Measurements from ENCODE around the gene HOTAIR. TPM values are rescaled to one million over a fixed set of nuclear protein-coding genes. Genes with fewer than 3 reads are reported as not detected.
A peak's percentile ranks its signal among the peaks of the same experiment; 100 is the strongest.

Gene HOTAIR
- total RNA-seq, 1 donor from 2014 or later, result not detected

- ATAC-seq, result no peak
- Histone ChIP-seq H3K9me3 (no peaks in the 10 kb centered on the region), H3K4me3 (no peak overlapping the region), H3K36me3 (no peaks in the 10 kb centered on the region), H3K4me1 (peaks cover 6% of the 10 kb centered on the region), H3K27me3 (peaks cover 93% of the 10 kb centered on the region), H3K27ac (no peak overlapping the region)
- no peak for TF ChIP-seq CTCF (IDR thresholded peaks at IDR 0.05)
- no peak for DNase-seq
- intact Hi-C loops (cut with DNase I), result no loop called here
Observed at GRCh38 chr12:54011665-54012532, 37.1 kb upstream of the HOTAIR start.

GRCh38 chr12:54010972-54011664, 36.4 kb upstream of the HOTAIR start:
- Histone ChIP-seq H3K36me3 (no peaks in the 10 kb centered on the region), H3K4me3 (no peak overlapping the region), H3K9me3 (no peaks in the 10 kb centered on the region), H3K27ac (no peak overlapping the region), H3K27me3 (peaks cover 92% of the 10 kb centered on the region), H3K4me1 (peaks cover 12% of the 10 kb centered on the region)
- no peak for TF ChIP-seq CTCF (IDR thresholded peaks at IDR 0.05)
- no peak for ATAC-seq
- no peak for DNase-seq
- intact Hi-C loops (cut with DNase I), result no loop called here

GRCh38 chr12:54010053-54010971, 35.6 kb upstream of the HOTAIR start:
- peaks cover 92% of the 10 kb centered on the region for H3K27me3 ChIP-seq
- no peak for TF ChIP-seq CTCF (IDR thresholded peaks at IDR 0.05)
- no peak for DNase-seq
- H3K4me1 ChIP-seq, result peaks cover 13% of the 10 kb centered on the region
- intact Hi-C loops (cut with DNase I), result no loop called here
- no peak overlapping the region for H3K4me3 ChIP-seq
- H3K27ac ChIP-seq, result no peak overlapping the region
- H3K36me3 ChIP-seq, result no peaks in the 10 kb centered on the region
- no peak for ATAC-seq
- no peaks in the 10 kb centered on the region for H3K9me3 ChIP-seq

GRCh38 chr12:54009171-54010052, 34.7 kb upstream of the HOTAIR start:
- ATAC-seq (no peak), DNase-seq (no peak)
- no peaks in the 10 kb centered on the region for H3K36me3 ChIP-seq
- peaks cover 92% of the 10 kb centered on the region for H3K27me3 ChIP-seq
- intact Hi-C loops (cut with DNase I), result loop anchor here (5.0 kb wide), 1 partner anchor 188 kb away; no protein-coding TSS in a partner anchor
- H3K4me1 ChIP-seq, result peaks cover 13% of the 10 kb centered on the region
- peak overlapping the region; percentile 21 for H3K4me3 ChIP-seq
- H3K27ac ChIP-seq, result no peak overlapping the region
- TF ChIP-seq CTCF (IDR thresholded peaks at IDR 0.05), result no peak
- no peaks in the 10 kb centered on the region for H3K9me3 ChIP-seq

- Histone ChIP-seq H3K36me3 (no peaks in the 10 kb centered on the region), H3K9me3 (no peaks in the 10 kb centered on the region), H3K27ac (no peak overlapping the region), H3K27me3 (peaks cover 94% of the 10 kb centered on the region), H3K4me1 (peaks cover 13% of the 10 kb centered on the region), H3K4me3 (no peak overlapping the region)
- DNase-seq, result no peak
- intact Hi-C loops (cut with DNase I), result loop anchor here (5.0 kb wide), 1 partner anchor 189 kb away; no protein-coding TSS in a partner anchor
- TF ChIP-seq CTCF (IDR thresholded peaks at IDR 0.05), result no peak
- ATAC-seq, result no peak
Observed at GRCh38 chr12:54008260-54008552, 33.5 kb upstream of the HOTAIR start.

Measured in upper lobe of right lung (tissue), 1 donor.